Activated CD8-positive, alpha-beta memory T cell treated with anti-CD3 and anti-CD28 coated beads for 1 hour (primary cell): ENCODE results near the gene PMF1.

Source experiments
- DNase-seq, 2 donors: peaks; one replicate each; pipeline ENCODE4 v3.0.0-alpha.2; 2020; ENCODE audit warnings: low read depth in 1 of 2; ENCODE audit errors: extremely low read depth in 1 of 2

The PMF1 gene

GRCh38 chr1:156233426-156234127, 20.8 kb downstream of the PMF1 start:
- DNase-seq: no peak

DNA sequence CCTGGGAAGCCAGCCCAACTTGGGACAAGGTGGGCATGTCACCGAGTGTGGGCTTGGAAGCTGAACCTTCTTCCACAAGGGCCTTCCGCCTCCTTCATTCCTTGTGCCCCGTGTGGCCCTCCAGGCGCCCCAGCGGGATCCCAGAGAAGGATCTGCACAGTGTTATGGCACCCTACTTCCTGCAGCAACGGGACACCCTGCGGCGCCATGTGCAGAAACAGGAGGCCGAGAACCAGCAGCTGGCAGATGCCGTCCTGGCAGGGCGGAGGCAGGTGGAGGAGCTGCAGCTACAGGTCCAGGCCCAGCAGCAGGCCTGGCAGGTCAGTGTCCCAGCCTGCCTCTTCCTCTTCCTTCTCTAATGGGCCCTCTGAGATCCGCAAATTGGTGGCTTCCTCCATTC, 23.4 kb downstream of the PMF1 start:
- no peak for DNase-seq

- DNase-seq: no peak
These were observed 25.4 kb downstream of the PMF1 start for GRCh38 chr1:156238248-156238647.

GRCh38 chr1:156241311-156241811, 28.6 kb downstream of the PMF1 start:
- no peak for DNase-seq

GRCh38 chr1:156241926-156242325, 29.1 kb downstream of the PMF1 start, which contains the start of gene BGLAP:
Gene BGLAP (plus strand): TSS chr1:156242184. CDS start chr1:156242232, 48 bp downstream.
- DNase-seq: no peak

DNA sequence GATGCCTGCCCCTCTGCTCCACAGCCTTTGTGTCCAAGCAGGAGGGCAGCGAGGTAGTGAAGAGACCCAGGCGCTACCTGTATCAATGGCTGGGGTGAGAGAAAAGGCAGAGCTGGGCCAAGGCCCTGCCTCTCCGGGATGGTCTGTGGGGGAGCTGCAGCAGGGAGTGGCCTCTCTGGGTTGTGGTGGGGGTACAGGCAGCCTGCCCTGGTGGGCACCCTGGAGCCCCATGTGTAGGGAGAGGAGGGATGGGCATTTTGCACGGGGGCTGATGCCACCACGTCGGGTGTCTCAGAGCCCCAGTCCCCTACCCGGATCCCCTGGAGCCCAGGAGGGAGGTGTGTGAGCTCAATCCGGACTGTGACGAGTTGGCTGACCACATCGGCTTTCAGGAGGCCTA, 29.9 kb downstream of the PMF1 start:
- no peak for DNase-seq

DNA sequence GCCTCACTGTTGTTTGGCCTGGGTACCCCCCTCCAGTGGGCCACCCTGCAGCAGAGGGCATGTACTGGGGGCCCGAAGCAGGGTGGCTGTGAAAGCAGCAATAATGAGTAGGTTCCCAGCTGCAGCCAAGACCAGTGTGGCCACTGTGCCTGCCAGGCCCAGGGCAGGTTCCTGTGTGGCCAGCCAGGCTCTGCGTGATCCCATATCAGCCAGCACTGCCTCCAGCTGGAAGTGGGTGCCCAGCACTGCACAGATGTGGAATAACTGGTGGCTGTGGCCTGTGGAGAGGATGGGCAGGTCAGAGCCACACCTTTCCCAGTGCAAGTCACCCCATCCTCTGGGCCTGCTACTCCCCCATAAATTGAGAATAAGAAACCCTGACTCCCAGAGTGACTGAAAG, 31.3 kb downstream of the PMF1 start:
- no peak for DNase-seq

GRCh38 chr1:156244712-156245111, 31.9 kb downstream of the PMF1 start:
- no peak for DNase-seq

GRCh38 chr1:156245451-156246232, 32.8 kb downstream of the PMF1 start:
- DNase-seq: no peak

GRCh38 chr1:156246241-156246780, 33.5 kb downstream of the PMF1 start:
- no peak for DNase-seq

DNA sequence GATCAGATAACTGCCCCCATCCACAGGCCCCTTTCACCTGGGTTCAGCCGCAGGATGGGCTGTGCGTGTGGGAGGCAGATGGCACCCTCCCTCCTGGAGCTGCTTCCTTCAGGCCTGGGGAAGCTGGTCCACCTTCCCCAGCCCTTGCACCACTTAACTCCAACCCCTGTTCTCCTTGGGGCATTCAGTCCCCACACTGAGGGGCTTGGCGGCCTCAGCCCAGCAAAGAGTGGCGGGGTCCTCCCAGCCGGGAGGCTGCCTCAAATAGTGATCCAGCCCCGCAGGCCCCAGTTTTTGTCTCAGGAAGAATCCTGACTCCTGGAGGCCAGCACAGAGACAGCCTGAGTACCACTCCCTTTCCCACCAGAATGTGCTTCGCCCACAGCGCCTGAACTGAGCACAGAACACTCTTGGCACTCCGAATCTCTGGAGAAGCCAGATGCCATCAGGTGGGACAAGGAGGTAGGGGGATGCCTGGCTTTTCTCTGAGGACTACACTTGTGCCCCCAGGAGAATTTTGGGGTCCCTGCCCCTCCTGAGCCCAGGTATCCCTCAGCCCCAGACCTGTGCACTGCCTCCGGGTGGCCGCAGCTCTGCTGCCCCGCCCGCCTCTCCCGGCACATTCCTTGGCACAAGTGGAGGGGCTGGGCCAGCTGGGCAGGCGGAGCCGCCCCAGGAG, 34.1 kb downstream of the PMF1 start:
- DNase-seq: no peak

DNA sequence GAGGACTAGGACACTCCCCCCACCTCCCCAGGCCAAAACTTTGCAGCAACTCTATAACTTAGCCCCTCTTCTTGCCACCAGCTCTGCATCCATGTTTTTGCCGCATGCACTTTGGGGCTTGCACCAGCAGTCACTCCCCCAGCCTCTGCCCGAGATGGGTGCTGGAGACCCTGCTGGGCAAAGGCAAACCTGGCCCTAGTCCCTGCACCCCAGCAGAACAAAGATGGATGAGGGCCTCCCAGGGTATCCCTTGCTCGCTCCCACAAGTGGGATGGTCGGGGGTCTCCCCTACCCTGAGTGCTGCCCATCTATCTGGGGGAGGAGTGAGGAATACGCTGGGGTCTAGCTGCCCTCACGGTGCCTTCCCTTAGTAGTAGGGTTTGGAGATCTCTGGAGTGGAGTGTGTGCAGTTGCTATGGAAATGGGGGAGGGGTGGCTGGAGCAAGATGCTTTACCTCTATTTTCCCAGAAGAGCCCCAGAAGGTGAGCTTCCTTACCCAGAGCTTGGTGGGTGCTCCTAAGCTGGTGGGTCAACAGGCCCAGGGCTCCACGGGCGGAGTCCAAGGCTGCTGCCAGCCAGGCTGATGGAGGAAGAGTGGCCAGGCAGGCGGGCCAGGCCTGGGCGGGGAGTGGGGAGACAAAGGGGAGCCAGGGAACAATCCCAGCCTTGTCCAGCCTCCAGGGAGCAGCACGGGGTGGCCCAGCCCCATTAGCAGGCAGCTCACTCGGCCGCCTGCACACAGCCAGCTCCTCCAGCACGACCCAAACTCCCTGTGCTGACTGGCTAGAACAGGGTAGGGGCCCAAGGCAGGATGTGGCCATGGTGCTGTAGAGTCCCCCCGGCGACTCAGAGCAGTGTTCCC, 34.9 kb downstream of the PMF1 start, which contains the start of gene PAQR6:
Gene PAQR6 (minus strand): TSS at position 597 of the 863 bp plus-strand sequence. CDS start 1,325 bp downstream, outside the sequence.
- DNase-seq: no peak

DNA sequence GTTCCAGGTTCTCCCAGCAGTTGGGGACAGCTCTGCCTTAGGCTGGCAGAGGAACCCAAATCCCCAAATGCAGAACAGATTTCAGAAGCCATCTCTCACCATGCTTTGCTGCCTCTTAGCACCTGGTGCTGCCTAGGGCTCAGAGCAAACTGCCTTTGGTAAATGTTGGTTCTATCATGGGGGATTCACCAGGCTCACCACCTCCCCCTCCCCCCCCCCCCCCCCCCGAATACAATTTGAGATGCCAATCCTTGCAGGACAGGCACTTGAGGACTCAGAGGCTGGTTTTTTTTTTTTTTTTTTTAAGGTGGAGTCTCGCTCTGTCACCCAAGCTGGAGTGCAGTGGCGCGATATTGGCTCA, 35.5 kb downstream of the PMF1 start:
- DNase-seq: no peak

DNA sequence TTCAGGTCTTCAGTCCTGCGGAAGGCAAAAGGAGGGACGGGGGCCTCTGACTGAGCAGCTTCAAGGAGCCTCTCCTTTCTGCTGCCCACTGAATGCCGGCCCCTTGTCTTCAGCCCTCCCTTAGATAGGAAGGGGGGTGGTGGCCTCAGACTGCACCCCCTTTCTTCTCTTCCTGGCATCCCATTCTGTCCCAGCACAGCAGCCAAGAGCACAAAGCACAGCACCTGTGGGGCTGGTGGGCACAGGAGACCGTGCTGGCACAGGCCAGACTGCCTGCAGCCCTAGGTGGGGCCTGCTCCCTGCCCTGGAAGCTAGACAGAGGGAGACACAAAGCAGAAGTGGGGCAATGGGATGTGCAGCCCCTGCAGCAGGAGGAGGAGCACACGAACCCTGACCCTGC, 36.8 kb downstream of the PMF1 start:
- DNase-seq: no peak

- DNase-seq: no peak
These were observed 38.7 kb downstream of the PMF1 start for GRCh38 chr1:156251527-156251926.

DNA sequence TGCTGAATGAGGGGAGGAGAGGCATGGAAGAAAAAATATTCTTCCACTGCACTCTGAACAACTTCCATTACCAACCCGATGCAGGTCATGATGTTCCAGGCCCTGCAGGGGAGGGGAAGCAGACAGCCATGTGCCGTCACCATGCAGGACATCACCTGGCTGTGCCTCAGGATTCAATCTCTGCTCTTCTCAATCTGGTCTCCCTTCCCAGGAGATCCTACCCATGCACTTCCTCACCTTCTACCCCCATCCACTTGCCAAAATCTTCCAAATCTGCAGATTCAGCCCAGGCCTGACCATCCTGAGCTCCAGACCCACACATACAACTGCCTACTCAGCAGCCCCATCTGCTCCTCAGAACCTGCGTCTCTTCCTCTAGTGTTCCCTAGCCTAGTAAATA, 40.8 kb downstream of the PMF1 start:
- DNase-seq: no peak

DNA sequence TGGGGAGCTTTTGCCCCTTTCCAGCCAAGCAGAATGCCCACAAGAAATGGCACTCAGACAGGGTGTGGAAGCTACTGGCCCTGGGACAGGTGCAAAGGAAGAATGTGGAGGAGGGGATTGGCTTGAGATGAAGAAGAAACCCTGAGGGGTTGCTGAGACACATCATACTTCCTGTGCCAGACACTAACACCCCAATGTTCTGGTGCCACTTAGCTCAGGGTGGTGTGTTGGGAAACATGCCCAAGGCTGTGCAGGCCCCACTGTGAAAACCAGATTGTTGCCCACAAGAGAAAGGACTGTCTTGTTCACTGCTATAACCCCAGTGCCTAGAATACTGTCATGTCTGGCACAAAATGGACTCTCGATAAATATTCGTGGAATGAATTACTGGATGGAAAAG, 44.9 kb downstream of the PMF1 start:
- DNase-seq: no peak

DNA sequence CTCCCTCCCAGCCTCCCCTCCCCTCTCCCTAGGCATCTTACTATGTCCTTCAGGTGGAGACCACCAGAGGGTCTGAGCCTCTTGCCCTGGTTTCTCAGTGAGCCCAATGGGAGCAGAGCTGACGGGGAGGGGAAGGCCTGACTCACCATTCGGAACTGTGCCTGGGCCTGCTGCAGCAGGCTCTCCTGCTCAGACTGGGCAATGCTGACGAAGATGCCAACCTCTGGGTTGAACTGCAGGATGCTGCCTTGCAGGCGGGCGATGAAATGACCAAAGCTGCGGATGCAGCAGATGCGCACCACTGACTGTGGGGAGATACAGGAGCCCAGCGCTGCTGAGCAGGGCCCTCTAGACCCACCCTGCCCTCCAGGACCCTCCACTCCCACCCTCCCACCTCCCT, 46.1 kb downstream of the PMF1 start:
- no peak for DNase-seq

DNA sequence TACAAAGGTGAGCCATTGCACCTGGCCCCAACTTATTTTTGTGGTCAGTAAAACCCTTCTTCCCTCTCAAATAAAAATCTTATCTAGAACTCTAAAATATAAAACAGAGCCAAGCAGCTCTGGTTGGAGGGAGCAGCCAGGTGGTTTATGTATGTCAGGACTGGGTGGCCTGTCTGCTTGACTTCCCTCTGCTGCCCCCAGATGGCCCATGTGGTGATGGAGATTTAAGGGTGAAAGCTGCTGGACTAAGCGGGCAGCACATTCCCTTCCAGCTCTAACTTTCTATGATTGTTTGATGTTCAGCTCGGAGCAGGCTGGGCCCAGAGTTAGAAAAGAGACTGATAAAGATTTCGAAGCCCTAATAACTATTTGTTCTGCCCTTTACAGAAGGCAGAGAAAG, 47.0 kb downstream of the PMF1 start:
- DNase-seq: no peak

DNA sequence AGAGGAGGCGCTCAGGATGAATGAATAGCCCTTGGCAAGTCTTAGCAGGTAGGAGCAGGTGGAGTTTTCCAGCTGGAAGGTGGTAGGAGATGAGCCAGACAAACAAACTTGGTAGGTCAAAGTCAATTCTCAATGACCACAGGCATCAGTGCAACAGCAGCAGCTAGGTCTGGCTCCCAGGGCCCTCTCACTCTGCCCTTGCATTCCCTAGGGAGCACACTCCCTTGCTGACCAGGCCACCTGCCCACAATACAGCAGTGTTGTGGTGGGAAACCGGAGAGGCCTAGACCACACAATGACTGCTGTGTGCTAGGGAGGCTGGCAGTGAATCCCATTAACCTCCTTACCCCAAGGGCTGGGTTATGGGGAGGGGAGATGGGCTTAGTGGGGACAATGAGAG, 48.1 kb downstream of the PMF1 start:
- DNase-seq: no peak
